ENCODE results near the gene SUSD1. TPM values are rescaled to one million over a fixed set of nuclear protein-coding genes. Genes with fewer than 3 reads are reported as not detected.

SUSD1 gene
- total and polyA plus RNA-seq, 2 of the 13 experiments (the other 11 are each of a cell fraction or from before 2014, with no cell fraction given): 25.9 to 32.3 TPM

DNA sequence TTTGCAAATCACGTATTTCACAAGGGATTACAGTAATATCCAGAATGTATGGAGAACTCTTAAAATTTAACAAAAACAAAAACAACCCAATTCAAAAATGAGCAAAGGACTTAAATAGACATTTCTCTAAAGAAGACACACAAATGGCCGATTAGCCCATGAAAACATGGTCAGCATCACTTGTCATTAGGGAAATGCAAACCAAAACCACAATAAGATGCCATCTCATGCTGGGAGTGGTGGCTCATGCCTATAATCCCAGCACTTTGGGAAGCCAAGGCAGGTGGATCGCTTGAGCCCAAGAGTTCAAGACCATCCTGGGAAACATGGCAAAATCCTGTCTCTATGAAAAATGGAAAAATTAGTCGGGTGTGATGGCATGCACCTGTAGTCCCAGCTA, 120.2 kb downstream of the SUSD1 start (continued):
- TF ChIP-seq SOX13 (IDR thresholded peaks at IDR 0.05): no peak
- no peak for TF ChIP-seq SOX13 (CRISPR knock-in tag; conservative IDR thresholded peaks at IDR 0.05 in 1 of 2, IDR thresholded peaks at IDR 0.05 in 1 of 2)
- TF ChIP-seq ZNF83 (CRISPR knock-in tag; IDR thresholded peaks at IDR 0.05; ENCODE audit: borderline replicate concordance): no peak
- TF ChIP-seq KDM6A (CRISPR knock-in tag; IDR thresholded peaks at IDR 0.05; ENCODE audit: low read depth): no peak
- TF ChIP-seq, protein P1, sequence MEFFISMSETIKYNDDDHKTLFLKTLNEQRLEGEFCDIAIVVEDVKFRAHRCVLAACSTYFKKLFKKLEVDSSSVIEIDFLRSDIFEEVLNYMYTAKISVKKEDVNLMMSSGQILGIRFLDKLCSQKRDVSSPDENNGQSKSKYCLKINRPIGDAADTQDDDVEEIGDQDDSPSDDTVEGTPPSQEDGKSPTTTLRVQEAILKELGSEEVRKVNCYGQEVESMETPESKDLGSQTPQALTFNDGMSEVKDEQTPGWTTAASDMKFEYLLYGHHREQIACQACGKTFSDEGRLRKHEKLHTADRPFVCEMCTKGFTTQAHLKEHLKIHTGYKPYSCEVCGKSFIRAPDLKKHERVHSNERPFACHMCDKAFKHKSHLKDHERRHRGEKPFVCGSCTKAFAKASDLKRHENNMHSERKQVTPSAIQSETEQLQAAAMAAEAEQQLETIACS (CRISPR knock-in tag; IDR thresholded peaks at IDR 0.05): no peak
- TF ChIP-seq, protein P2, sequence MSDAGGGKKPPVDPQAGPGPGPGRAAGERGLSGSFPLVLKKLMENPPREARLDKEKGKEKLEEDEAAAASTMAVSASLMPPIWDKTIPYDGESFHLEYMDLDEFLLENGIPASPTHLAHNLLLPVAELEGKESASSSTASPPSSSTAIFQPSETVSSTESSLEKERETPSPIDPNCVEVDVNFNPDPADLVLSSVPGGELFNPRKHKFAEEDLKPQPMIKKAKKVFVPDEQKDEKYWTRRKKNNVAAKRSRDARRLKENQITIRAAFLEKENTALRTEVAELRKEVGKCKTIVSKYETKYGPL (CRISPR knock-in tag; IDR thresholded peaks at IDR 0.05): no peak
- no peak for TF ChIP-seq ZNF781 (CRISPR knock-in tag; IDR thresholded peaks at IDR 0.05; ENCODE audit: borderline replicate concordance, not compliant biosample characterization)

DNA sequence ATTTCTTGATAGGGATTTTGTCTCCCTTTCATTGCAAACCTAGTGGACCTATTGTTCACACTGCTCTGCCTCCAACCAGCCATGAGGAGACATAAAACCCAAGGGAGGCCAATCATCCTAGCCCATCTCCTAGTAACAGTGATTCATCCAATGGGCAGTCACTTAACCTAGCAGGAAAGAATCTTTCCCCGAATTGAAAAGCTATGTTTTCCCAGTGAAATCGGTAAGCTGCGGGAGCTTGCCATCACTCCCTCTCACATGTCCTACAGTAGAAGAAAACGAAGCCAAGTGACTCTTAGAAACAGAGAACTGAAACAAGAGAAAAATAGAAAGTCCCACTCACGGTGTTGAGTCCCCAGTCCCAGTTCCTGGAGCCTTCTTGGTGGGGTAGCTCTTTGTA, 123.3 kb downstream of the SUSD1 start:
- no peaks in the 10 kb centered on the region for H3K27me3 ChIP-seq (ENCODE audit: control insufficient read depth in 1 of 2, insufficient read depth in 2 of 2, low read length in 2 of 2)
- peaks cover 2 to 7% of the 10 kb centered on the region in 2 experiments; a peak in 3 of 5 replicates for H3K36me3 ChIP-seq (replicated peaks in 1 of 2; ENCODE audit: control insufficient read depth in 1 of 2, insufficient read depth in 2 of 2, low read length in 2 of 2)
- no peak overlapping the region for H2AFZ ChIP-seq (ENCODE audit: low read length)
- H3K4me1 ChIP-seq (ENCODE audit: insufficient read depth, low read length): peaks cover 30% of the 10 kb centered on the region
- no peak for FAIRE-seq
- DNase-seq (ENCODE audit: low spot score): no peak
- no peak overlapping the region for H3K27ac ChIP-seq (ENCODE audit: extremely low read length, insufficient read depth, low read length)
- no peaks in the 10 kb centered on the region for H3K79me2 ChIP-seq (ENCODE audit: insufficient read depth, low read length)
- ChIA-PET POLR2A (no interaction called here), CTCF (ENCODE audit: low intra/inter-chr PET ratio, low total read pairs) (no interaction called here)
- WGBS (ENCODE audit: low lambda C conversion rate): 98% methylated on average over 5 of the region's 5 CpGs
- H3K9me3 ChIP-seq (ENCODE audit: low read length): no peaks in the 10 kb centered on the region
- no peak for ATAC-seq
- H3K4me3 ChIP-seq (replicated peaks in 1 of 3; ENCODE audit: insufficient read depth in 1 of 3, low read depth in 2 of 3, low read length in 3 of 3): no peak overlapping the region
- in situ Hi-C loops (cut with HindIII; ENCODE audit: extremely low pct_ligation_motif_present, low pct_unique_long_range_greater_than_20kb): no loop called here
- H4K20me1 ChIP-seq (ENCODE audit: insufficient read depth, low read length): no peaks in the 10 kb centered on the region
- H3K4me2 ChIP-seq (ENCODE audit: low read depth, low read length): no peak overlapping the region
- no TSS peak for BruUV-seq (replicated peaks)
- intact Hi-C loops (cut with micrococcal nuclease; ENCODE audit: unreplicated experiment): no loop called here
- no peak overlapping the region for H3K9ac ChIP-seq (ENCODE audit: insufficient read depth, low read depth, low read length)
- TF ChIP-seq NR2F6 (IDR thresholded peaks at IDR 0.05) (no peak), NR2F6 (CRISPR knock-in tag; IDR thresholded peaks at IDR 0.05) (no peak), ZNF235 (CRISPR knock-in tag; IDR thresholded peaks at IDR 0.05; ENCODE audit: borderline replicate concordance) (no peak), PRMT3 (CRISPR knock-in tag; IDR thresholded peaks at IDR 0.05; ENCODE audit: borderline replicate concordance, low read depth) (no peak)
- TF ChIP-seq, protein P3, sequence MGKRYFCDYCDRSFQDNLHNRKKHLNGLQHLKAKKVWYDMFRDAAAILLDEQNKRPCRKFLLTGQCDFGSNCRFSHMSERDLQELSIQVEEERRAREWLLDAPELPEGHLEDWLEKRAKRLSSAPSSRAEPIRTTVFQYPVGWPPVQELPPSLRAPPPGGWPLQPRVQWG (CRISPR knock-in tag; IDR thresholded peaks at IDR 0.05; ENCODE audit: borderline replicate concordance, low read depth): no peak
- TF ChIP-seq, protein P4, sequence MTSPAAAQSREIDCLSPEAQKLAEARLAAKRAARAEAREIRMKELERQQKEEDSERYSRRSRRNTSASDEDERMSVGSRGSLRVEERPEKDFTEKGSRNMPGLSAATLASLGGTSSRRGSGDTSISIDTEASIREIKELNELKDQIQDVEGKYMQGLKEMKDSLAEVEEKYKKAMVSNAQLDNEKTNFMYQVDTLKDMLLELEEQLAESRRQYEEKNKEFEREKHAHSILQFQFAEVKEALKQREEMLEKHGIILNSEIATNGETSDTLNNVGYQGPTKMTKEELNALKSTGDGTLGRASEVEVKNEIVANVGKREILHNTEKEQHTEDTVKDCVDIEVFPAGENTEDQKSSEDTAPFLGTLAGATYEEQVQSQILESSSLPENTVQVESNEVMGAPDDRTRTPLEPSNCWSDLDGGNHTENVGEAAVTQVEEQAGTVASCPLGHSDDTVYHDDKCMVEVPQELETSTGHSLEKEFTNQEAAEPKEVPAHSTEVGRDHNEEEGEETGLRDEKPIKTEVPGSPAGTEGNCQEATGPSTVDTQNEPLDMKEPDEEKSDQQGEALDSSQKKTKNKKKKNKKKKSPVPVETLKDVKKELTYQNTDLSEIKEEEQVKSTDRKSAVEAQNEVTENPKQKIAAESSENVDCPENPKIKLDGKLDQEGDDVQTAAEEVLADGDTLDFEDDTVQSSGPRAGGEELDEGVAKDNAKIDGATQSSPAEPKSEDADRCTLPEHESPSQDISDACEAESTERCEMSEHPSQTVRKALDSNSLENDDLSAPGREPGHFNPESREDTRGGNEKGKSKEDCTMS (CRISPR knock-in tag; conservative IDR thresholded peaks at IDR 0.05): no peak
- TF ChIP-seq, protein P5, sequence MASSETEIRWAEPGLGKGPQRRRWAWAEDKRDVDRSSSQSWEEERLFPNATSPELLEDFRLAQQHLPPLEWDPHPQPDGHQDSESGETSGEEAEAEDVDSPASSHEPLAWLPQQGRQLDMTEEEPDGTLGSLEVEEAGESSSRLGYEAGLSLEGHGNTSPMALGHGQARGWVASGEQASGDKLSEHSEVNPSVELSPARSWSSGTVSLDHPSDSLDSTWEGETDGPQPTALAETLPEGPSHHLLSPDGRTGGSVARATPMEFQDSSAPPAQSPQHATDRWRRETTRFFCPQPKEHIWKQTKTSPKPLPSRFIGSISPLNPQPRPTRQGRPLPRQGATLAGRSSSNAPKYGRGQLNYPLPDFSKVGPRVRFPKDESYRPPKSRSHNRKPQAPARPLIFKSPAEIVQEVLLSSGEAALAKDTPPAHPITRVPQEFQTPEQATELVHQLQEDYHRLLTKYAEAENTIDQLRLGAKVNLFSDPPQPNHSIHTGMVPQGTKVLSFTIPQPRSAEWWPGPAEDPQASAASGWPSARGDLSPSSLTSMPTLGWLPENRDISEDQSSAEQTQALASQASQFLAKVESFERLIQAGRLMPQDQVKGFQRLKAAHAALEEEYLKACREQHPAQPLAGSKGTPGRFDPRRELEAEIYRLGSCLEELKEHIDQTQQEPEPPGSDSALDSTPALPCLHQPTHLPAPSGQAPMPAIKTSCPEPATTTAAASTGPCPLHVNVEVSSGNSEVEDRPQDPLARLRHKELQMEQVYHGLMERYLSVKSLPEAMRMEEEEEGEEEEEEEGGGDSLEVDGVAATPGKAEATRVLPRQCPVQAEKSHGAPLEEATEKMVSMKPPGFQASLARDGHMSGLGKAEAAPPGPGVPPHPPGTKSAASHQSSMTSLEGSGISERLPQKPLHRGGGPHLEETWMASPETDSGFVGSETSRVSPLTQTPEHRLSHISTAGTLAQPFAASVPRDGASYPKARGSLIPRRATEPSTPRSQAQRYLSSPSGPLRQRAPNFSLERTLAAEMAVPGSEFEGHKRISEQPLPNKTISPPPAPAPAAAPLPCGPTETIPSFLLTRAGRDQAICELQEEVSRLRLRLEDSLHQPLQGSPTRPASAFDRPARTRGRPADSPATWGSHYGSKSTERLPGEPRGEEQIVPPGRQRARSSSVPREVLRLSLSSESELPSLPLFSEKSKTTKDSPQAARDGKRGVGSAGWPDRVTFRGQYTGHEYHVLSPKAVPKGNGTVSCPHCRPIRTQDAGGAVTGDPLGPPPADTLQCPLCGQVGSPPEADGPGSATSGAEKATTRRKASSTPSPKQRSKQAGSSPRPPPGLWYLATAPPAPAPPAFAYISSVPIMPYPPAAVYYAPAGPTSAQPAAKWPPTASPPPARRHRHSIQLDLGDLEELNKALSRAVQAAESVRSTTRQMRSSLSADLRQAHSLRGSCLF (CRISPR knock-in tag; IDR thresholded peaks at IDR 0.05; ENCODE audit: borderline replicate concordance): no peak

Data from HepG2 (cell line).